Fibroblast of pulmonary artery (primary cell): ENCODE measurements around the gene GLIPR2.

ENCODE experiments used
- DNase-seq: peaks from one replicate; pipeline ENCODE4 v3.0.0-alpha.2; 2010; ENCODE audit warnings: low read depth
- H3K4me3 ChIP-seq: replicated peaks from 2 replicates; pipeline ENCODE4 v1.5.1; 2011; ENCODE audit warnings: low read depth, mild to moderate bottlenecking, control low read depth, low read length, moderate library complexity
- CTCF ChIP-seq: IDR thresholded peaks from 2 replicates; pipeline ENCODE4 v1.5.1; 2011; ENCODE audit warnings: mild to moderate bottlenecking, control low read depth, low read length, inconsistent platforms; ENCODE audit errors: missing control alignments

GLIPR2 gene

GRCh38 chr9:36210722-36211121 lies 74.2 kb downstream of the GLIPR2 start:
- TF ChIP-seq CTCF: no peak
- DNase-seq: no peak
- H3K4me3 ChIP-seq: no peak overlapping the region

GRCh38 chr9:36211510-36211909 lies 75.0 kb downstream of the GLIPR2 start:
- no peak for DNase-seq
- no peak overlapping the region for H3K4me3 ChIP-seq
- no peak for TF ChIP-seq CTCF

GRCh38 chr9:36213387-36213786 lies 76.9 kb downstream of the GLIPR2 start:
- DNase-seq: no peak
- H3K4me3 ChIP-seq: no peak overlapping the region
- no peak for TF ChIP-seq CTCF
